GM18505 (cell line): ENCODE measurements around the gene TM7SF2.
"Not testable (repeated sequence)": the region's sequence is repeated elsewhere in the genome, so short reads cannot be mapped to it uniquely, and the experiment has no call there.

ENCODE experiments used
- ATAC-seq: cut with Tn5 transposase; IDR thresholded peaks from one replicate; pipeline ENCODE4 v1.9.1; 2021; ENCODE audit not compliant: unreplicated experiment
- POLR2A ChIP-seq: IDR thresholded peaks from 4 replicates; pipeline ENCODE4 v1.6.1; 2011; ENCODE audit warnings: borderline replicate concordance; ENCODE audit not compliant: insufficient read depth, insufficient read length; ENCODE audit errors: extremely low read depth

TM7SF2 gene

GRCh38 chr11:65132238-65132987, 20.7 kb downstream of the TM7SF2 start:
- ATAC-seq, result no peak
- TF ChIP-seq POLR2A, result peak; percentile 76

DNA sequence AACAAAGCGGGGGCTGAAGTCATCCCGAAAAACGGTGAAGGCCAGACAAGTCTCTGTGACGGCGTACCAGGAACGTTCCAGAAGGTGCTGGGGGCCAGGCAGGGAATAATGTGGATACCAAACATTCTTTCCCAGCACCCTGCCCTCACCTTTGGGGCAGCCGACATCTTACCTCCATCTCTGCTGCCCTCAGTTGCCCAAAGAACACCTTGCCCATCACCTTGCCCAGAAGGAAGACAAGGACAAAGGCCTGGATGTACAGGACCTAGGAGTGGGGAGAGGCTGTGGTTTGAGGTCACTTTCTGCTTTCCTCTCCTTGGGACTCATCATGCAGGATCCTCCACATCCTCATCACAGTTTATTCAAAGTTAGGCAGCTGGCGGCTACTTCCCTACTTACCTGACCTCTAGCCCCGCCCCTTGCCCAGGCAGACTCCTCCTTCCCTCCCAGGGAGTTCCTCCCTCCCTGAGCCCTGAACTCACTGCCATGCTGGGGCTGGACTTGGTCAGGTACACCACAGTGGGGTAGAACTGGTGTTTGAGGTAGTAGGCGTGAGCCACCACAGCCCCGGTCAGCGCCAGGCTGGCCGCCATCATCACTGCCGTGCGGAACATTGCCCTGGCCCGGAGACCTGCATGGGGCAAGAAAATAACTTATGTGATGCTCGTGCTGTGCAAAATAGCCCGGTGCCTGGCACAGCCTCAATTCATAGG, 21.5 kb downstream of the TM7SF2 start:
- peak; percentile 66 for TF ChIP-seq POLR2A
- ATAC-seq, result no peak

GRCh38 chr11:65133724-65134123, 22.1 kb downstream of the TM7SF2 start:
- no peak for TF ChIP-seq POLR2A
- no peak for ATAC-seq

DNA sequence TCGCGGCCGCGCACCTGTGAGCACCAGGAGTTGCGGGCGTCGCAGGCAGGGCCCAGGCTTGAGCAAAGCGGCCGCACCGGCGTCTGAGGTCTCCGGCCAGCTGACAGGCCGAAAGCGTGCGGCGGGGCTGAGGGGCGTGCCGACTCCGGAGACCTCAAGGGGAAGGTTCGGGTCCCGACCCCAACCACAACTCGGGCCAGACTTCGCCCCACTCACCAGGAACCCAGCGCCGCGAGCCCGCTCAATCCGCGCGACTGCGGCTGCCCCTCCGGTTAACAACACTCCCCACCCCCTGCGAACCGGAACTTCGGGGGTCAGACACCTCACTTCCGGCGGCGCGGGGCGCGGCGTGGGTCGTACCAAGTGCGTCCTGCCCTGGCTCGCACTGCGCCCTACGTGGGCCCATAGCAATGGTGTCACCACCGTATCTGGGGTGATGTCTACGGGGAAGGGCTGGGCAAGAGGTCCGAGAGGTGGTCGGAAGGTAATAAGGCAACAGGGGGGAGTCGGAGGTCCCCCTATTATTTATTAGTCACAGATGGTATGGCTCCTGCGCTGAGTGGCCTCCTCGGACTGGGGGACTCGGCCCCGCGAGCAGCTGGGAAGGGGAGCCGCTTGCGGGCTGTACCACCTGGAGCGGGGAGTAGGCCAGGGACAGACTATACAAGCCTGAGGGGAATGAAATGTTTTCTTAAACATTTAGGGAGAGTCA, 22.7 kb downstream of the TM7SF2 start, which contains the start of gene SYVN1:
TSS of gene SYVN1 (minus strand) at position 280 of the 712 bp plus-strand sequence. CDS start 918 bp downstream, outside the sequence.
- ATAC-seq, result peak; percentile 54
- TF ChIP-seq POLR2A, result peak; percentile 90

DNA sequence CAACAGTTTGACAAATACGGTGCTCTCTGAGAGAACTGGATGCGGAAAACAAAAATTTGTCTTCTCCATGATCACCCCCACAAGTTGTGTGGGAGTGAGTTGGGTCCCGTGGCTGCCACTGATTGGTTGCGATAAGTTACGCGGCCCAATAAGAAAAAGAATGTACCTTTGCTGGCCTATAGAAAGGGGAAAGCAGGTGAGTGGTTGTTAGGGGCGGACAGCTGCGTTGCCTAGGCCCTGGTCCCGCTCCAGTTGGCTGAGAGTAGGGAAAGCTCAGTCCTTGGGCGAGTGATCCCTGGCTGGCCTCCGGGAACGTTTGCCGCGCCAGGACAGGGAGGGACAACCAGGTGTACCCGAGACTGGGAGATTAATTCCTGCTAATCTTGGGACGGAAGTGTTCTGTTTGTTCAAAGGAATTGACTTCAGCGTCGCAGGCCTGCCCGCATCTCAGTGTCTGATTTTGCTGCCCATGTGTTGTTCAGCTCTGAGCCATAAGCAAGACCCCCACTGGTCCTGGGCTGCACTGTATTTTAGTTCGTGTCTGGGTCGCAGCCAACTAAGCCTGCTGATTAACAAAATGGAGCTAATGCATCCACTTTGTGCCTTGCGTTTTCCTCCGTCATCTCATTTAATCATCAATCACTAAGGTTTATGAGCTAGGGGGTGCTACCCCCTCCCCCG, 23.4 kb downstream of the TM7SF2 start:
- TF ChIP-seq POLR2A, result peak; percentile 70
- ATAC-seq, result peak; percentile 56

- no peak for ATAC-seq
- TF ChIP-seq POLR2A, result no peak
Observed at GRCh38 chr11:65135633-65136145, 24.0 kb downstream of the TM7SF2 start.

DNA sequence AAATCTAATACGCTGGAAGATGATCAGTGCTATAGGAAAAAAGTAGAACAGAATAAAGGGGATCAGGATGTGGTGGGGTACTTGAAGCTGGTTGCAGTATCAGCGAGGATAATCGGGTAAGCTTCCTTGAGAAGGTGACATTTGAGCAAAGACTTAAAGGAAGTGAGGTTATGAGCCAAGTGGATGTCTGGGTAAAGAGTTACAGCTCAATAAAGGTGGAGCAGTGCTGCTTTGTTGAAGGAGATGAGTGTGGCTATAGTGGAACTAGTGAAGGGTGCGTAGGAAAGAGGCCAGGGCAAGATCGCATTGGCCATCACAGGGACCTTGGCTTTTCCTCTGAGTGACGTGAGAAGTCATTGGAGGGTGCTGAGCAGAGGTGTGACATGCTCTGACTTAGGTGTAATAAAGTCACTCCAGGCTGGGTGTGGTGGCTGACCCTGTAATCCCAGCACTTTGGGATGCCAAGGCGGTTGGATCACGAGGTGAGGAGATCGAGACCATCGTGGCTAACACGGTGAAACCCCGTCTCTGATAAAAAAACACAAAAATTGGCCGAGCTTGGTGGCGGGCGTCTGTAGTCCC, 24.9 kb downstream of the TM7SF2 start:
- ATAC-seq, result no peak
- no peak for TF ChIP-seq POLR2A

GRCh38 chr11:65141896-65142494, 30.3 kb downstream of the TM7SF2 start:
- TF ChIP-seq POLR2A, result no peak
- no peak for ATAC-seq

GRCh38 chr11:65147352-65148075, 35.8 kb downstream of the TM7SF2 start:
- no peak for TF ChIP-seq POLR2A
- no peak for ATAC-seq

DNA sequence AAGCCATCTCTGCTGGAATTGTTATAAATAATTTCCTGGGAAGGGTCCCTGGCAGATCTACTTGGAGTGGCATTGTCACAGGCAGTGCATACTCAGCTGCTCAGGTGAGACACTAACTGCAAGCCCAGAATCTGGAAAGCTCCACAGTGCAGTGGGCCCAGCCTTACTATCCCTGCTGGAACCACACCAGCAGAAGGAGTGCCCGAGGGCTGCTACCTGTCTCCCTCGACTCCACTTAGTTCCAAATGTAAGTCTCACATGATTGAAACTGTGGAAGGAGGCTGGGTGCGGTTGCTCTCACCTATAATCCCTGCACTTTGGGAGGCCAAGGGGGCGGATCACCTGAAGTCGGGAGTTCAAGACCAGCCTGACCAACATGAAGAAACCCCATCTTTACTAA, 37.0 kb downstream of the TM7SF2 start:
- no peak for ATAC-seq
- no peak for TF ChIP-seq POLR2A

- ATAC-seq, result not testable (repeated sequence)
Observed at GRCh38 chr11:65150131-65150508, 38.4 kb downstream of the TM7SF2 start.
